Naive B cell (primary cell): ENCODE measurements around the gene NTN1. TPM values are rescaled to one million over a fixed set of nuclear protein-coding genes. Genes with fewer than 3 reads are reported as not detected.

Experiments used
- polyA plus RNA-seq, 6 donors: library from polyadenylated mRNA; unstranded; fragments of 300-500 nt; fragmentation: Illumina TruSeq; gene quantifications; one replicate each; pipeline ENCODE4 v1.2.3, GENCODE V29; 2021; ENCODE audit warnings: low read depth in 6 of 6

Gene NTN1
- polyA plus RNA-seq, 6 donors from 2014 or later, result 0.04 to 0.09 (median 0.06) TPM; not detected in 1

Other genes with a start within 250 kb of the NTN1 start
- not detected for gene MFSD6L, start 222.1 kb upstream of the NTN1 start, polyA plus RNA-seq
- gene PIK3R6, start 153.8 kb upstream of the NTN1 start, polyA plus RNA-seq, result under 1 TPM in 2 of 6 donors, not detected in 4; 0.18 to 0.30 TPM
- gene PIK3R5, start 55.8 kb upstream of the NTN1 start, polyA plus RNA-seq, result 10 to 100 TPM in 3 of 6 donors, 1 to 10 TPM in 3; 9.7 to 24.8 (median 11.7) TPM